ENCODE data around the gene NDUFS6. TPM values are rescaled to one million over a fixed set of nuclear protein-coding genes. Genes with fewer than 3 reads are reported as not detected.

The NDUFS6 gene
- total RNA-seq, 1 donor from 2014 or later: 31.0 TPM

DNA sequence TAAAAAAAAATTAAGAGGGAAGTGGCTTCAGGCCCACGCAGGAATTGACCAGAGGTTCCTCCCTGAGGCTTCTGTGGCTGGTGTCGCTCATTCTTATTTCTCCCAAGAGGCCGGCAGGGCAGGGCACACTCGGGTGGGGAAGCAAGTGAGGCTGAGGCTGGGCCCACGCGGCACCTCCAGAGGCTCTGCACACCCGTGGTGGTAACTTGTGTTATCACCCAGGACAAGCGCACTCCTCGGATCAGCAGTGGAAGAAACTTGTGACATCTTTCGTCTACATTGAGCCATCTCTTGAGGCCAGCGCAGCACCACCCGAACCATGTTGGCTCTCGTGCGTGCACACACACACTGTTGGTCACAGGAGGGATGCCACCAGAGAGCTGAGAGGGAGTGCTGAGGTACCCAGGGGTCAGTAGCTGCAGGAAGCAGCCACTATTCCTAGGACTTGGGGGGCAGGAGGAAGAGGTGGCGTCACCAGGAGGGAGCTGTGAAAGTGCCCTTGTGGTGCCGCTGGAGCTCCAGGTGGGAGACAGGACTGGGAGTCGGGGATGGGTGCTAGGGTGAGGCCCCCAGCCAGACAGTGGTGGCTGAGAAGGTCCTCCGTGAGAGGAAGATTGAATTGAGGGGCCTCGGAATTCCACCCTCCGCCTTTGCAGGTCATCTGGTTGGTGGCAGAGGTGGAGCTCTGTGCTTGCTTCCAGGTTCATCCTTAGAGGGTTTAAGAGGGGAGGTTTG, 6.4 kb downstream of the NDUFS6 start:
- H3K36me3 Mint-ChIP-seq (ENCODE audit: low read depth, unreplicated experiment): peaks cover 36% of the 10 kb centered on the region
- TF ChIP-seq CTCF (IDR thresholded peaks at IDR 0.05; ENCODE audit: unreplicated experiment): no peak
- H3K27me3 Mint-ChIP-seq (ENCODE audit: unreplicated experiment): no peaks in the 10 kb centered on the region
- no peaks in the 10 kb centered on the region for H3K4me1 Mint-ChIP-seq (ENCODE audit: unreplicated experiment)
- no peak overlapping the region for H3K4me3 Mint-ChIP-seq (ENCODE audit: unreplicated experiment)
- no peak overlapping the region for H3K27ac Mint-ChIP-seq (ENCODE audit: unreplicated experiment)
- no peak for DNase-seq (ENCODE audit: low spot score)
- H3K9me3 Mint-ChIP-seq (ENCODE audit: unreplicated experiment): no peaks in the 10 kb centered on the region

DNA sequence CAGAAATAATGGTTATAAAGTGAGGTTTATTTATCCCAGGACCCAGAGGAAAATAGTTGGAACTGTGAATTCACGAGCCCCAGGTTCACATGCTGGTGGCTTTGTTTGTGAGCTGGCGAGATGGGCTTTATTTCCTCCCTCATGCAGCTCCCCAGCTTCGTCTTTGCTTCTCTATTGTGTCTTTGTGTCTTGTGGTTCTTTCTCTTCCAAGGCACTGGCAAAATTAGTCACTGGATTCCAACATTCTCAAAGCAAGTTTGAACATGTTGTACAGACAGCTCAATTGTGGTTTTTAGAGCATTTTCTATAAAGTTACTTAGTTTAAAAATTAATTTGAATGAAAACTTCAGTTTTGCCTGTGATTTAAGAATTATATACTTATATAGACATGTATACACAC, 7.2 kb downstream of the NDUFS6 start:
- Mint-ChIP-seq H3K9me3 (ENCODE audit: unreplicated experiment) (no peaks in the 10 kb centered on the region), H3K27me3 (ENCODE audit: unreplicated experiment) (no peaks in the 10 kb centered on the region), H3K4me3 (ENCODE audit: unreplicated experiment) (no peak overlapping the region), H3K36me3 (ENCODE audit: low read depth, unreplicated experiment) (peaks cover 37% of the 10 kb centered on the region), H3K4me1 (ENCODE audit: unreplicated experiment) (no peaks in the 10 kb centered on the region), H3K27ac (ENCODE audit: unreplicated experiment) (no peak overlapping the region)
- no peak for TF ChIP-seq CTCF (IDR thresholded peaks at IDR 0.05; ENCODE audit: unreplicated experiment)
- no peak for DNase-seq (ENCODE audit: low spot score)

DNA sequence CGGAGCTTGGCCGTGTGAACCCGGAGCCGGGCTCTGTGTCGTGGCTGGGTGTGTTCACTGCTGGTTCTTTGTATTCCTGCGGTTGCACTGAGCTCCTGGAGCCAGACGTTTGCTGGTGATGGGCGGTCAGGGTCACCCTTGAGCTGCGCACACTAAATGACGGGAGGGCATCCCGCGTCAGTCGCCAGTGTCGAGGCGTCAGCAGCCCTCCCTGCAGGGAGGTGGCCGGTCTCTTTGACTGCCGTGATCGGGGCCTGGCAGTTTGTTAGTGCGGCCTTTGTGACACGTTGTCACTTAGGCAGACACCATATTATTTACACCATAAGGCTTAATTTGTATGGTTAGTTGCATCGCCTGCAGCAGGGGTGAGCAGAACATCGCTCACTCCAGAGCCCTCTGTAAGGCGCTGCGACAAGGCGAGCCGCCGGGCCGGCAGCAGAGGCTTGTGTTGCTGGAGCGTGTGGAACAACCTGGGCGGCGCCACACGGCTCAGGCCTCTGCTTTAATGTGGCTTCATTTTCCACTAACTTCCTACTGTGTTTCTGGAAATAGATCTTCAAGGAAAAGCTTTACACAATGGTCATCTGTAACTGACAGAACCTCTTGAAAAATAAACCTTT, 8.3 kb downstream of the NDUFS6 start:
- no peaks in the 10 kb centered on the region for H3K9me3 Mint-ChIP-seq (ENCODE audit: unreplicated experiment)
- H3K27me3 Mint-ChIP-seq (ENCODE audit: unreplicated experiment): no peaks in the 10 kb centered on the region
- no peak for DNase-seq (ENCODE audit: low spot score)
- H3K4me1 Mint-ChIP-seq (ENCODE audit: unreplicated experiment): no peaks in the 10 kb centered on the region
- peaks cover 35% of the 10 kb centered on the region for H3K36me3 Mint-ChIP-seq (ENCODE audit: low read depth, unreplicated experiment)
- no peak for TF ChIP-seq CTCF (IDR thresholded peaks at IDR 0.05; ENCODE audit: unreplicated experiment)
- no peak overlapping the region for H3K27ac Mint-ChIP-seq (ENCODE audit: unreplicated experiment)
- H3K4me3 Mint-ChIP-seq (ENCODE audit: unreplicated experiment): no peak overlapping the region

GRCh38 chr5:1810581-1811101, 9.4 kb downstream of the NDUFS6 start:
- no peaks in the 10 kb centered on the region for H3K4me1 Mint-ChIP-seq (ENCODE audit: unreplicated experiment)
- no peaks in the 10 kb centered on the region for H3K9me3 Mint-ChIP-seq (ENCODE audit: unreplicated experiment)
- peaks cover 41% of the 10 kb centered on the region for H3K36me3 Mint-ChIP-seq (ENCODE audit: low read depth, unreplicated experiment)

More at GRCh38 chr5:1810581-1811101, 9.4 kb downstream of the NDUFS6 start:
- Mint-ChIP-seq H3K27me3 (ENCODE audit: unreplicated experiment) (no peaks in the 10 kb centered on the region), H3K27ac (ENCODE audit: unreplicated experiment) (no peak overlapping the region), H3K4me3 (ENCODE audit: unreplicated experiment) (no peak overlapping the region)
- DNase-seq (ENCODE audit: low spot score): no peak
- no peak for TF ChIP-seq CTCF (IDR thresholded peaks at IDR 0.05; ENCODE audit: unreplicated experiment)

Measured in endothelial cell (in vitro differentiated cells).